ENCODE results near the gene DHRS13.

GRCh38 chr17:28860363-28860808 is 42.5 kb downstream of the DHRS13 start:
- TF ChIP-seq, protein P1, sequence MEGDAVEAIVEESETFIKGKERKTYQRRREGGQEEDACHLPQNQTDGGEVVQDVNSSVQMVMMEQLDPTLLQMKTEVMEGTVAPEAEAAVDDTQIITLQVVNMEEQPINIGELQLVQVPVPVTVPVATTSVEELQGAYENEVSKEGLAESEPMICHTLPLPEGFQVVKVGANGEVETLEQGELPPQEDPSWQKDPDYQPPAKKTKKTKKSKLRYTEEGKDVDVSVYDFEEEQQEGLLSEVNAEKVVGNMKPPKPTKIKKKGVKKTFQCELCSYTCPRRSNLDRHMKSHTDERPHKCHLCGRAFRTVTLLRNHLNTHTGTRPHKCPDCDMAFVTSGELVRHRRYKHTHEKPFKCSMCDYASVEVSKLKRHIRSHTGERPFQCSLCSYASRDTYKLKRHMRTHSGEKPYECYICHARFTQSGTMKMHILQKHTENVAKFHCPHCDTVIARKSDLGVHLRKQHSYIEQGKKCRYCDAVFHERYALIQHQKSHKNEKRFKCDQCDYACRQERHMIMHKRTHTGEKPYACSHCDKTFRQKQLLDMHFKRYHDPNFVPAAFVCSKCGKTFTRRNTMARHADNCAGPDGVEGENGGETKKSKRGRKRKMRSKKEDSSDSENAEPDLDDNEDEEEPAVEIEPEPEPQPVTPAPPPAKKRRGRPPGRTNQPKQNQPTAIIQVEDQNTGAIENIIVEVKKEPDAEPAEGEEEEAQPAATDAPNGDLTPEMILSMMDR (IDR thresholded peaks at IDR 0.05; ENCODE audit: borderline replicate concordance, extremely low read depth, low read length, poor library complexity, severe bottlenecking): no peak
- TF ChIP-seq EZH2 (IDR thresholded peaks at IDR 0.05; ENCODE audit: borderline replicate concordance, low read depth, low read length, severe bottlenecking): no peak

Data from DND-41 (cell line).